HG03103 (cell line): Measurements from ENCODE around the gene PALM2AKAP2.

Experiments used
- ATAC-seq: cut with Tn5 transposase; IDR thresholded peaks from one replicate; pipeline ENCODE4 v1.9.1; 2021; ENCODE audit warnings: low read depth; ENCODE audit not compliant: unreplicated experiment

The PALM2AKAP2 gene

GRCh38 chr9:109771087-109771486 lies 8.9 kb upstream of the PALM2AKAP2 start:
- no peak for ATAC-seq

GRCh38 chr9:109771796-109772531 lies 8.0 kb upstream of the PALM2AKAP2 start:
- no peak for ATAC-seq

- no peak for ATAC-seq
These were observed 4.5 kb upstream of the PALM2AKAP2 start for GRCh38 chr9:109775516-109775915.

GRCh38 chr9:109776391-109776790 lies 3.6 kb upstream of the PALM2AKAP2 start:
- no peak for ATAC-seq

GRCh38 chr9:109780453-109781033 lies 545 bp downstream of the PALM2AKAP2 start:
- ATAC-seq, result no peak

GRCh38 chr9:109781086-109781485 lies 1.1 kb downstream of the PALM2AKAP2 start:
- ATAC-seq, result no peak

GRCh38 chr9:109781541-109782197 lies 1.7 kb downstream of the PALM2AKAP2 start:
- no peak for ATAC-seq

- no peak for ATAC-seq
These were observed 7.7 kb downstream of the PALM2AKAP2 start for GRCh38 chr9:109787735-109788134.

- ATAC-seq, result no peak
These were observed 9.6 kb downstream of the PALM2AKAP2 start for GRCh38 chr9:109789556-109789955.

GRCh38 chr9:109789971-109790370 lies 10.0 kb downstream of the PALM2AKAP2 start:
- ATAC-seq, result no peak

- ATAC-seq, result no peak
These were observed 11.1 kb downstream of the PALM2AKAP2 start for GRCh38 chr9:109791003-109791677.

- no peak for ATAC-seq
These were observed 11.7 kb downstream of the PALM2AKAP2 start for GRCh38 chr9:109791747-109792146.

GRCh38 chr9:109792951-109793546 lies 13.1 kb downstream of the PALM2AKAP2 start:
- no peak for ATAC-seq

- no peak for ATAC-seq
These were observed 13.9 kb downstream of the PALM2AKAP2 start for GRCh38 chr9:109793921-109794320.

GRCh38 chr9:109794361-109795012 lies 14.5 kb downstream of the PALM2AKAP2 start:
- no peak for ATAC-seq

- ATAC-seq, result no peak
These were observed 15.6 kb downstream of the PALM2AKAP2 start for GRCh38 chr9:109795613-109796012.

- no peak for ATAC-seq
These were observed 16.1 kb downstream of the PALM2AKAP2 start for GRCh38 chr9:109796078-109796477.

- ATAC-seq, result no peak
These were observed 17.0 kb downstream of the PALM2AKAP2 start for GRCh38 chr9:109797006-109797405.

- ATAC-seq, result no peak
These were observed 17.5 kb downstream of the PALM2AKAP2 start for GRCh38 chr9:109797509-109797908.

GRCh38 chr9:109799141-109799540 lies 19.1 kb downstream of the PALM2AKAP2 start:
- ATAC-seq, result no peak
